GM18502 (cell line): Measurements from ENCODE around the gene WFDC11.
"Not testable (repeated sequence)": the region's sequence is repeated elsewhere in the genome, so short reads cannot be mapped to it uniquely, and the experiment has no call there.

Experiments used
- ATAC-seq: cut with Tn5 transposase; IDR thresholded peaks from one replicate; pipeline ENCODE4 v1.9.1; 2021; ENCODE audit warnings: mild to moderate bottlenecking; ENCODE audit not compliant: unreplicated experiment, poor library complexity

WFDC11 gene

DNA sequence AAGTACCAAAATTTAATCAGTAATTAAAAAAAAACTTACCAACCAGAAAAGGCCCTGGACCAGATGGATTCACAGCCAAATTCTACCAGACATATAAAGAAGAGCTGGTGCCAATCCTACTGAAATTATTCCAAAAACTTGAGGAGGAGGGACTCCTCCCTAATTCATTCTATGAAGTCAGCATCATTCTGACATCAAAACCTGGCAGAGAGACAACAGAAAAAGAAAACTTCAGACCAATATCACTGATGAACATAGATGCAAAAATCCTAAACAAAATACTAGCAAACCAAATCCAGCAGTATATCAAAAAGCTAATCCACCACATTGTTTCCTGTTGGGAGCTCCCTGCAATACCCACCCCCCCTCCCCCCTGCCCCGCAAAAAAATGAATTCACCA is at the start of gene WFDC11:
WFDC11 (minus strand) TSS at position 101 of the 400 bp plus-strand sequence. CDS start 19,639 bp downstream, outside the sequence.
- ATAC-seq = no peak

DNA sequence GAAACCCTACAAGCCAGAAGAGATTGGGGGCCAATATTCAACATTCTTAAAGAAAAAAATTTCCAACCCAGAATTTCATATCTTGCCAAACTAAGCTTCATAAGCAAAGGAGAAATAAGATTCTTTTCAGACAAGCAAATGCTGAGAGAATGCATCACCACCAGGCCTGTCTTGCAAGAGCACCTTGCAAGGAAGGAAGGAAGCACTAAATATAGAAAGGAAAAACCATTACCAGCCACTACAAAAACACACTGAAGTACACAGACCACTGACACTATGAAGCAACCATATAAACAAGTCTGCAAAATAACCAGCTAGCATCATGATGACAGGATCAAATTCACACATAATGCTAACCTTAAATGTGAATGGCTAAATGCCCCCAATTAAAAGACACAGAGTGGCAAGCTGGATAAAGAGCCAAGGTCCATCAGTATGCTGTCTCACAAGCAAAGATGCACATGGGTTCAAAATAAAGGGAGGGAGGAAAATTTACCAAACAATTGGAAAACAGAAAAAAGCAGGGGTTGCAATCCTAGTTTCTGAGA is 46.2 kb upstream of the WFDC11 start:
- not testable (repeated sequence) for ATAC-seq

DNA sequence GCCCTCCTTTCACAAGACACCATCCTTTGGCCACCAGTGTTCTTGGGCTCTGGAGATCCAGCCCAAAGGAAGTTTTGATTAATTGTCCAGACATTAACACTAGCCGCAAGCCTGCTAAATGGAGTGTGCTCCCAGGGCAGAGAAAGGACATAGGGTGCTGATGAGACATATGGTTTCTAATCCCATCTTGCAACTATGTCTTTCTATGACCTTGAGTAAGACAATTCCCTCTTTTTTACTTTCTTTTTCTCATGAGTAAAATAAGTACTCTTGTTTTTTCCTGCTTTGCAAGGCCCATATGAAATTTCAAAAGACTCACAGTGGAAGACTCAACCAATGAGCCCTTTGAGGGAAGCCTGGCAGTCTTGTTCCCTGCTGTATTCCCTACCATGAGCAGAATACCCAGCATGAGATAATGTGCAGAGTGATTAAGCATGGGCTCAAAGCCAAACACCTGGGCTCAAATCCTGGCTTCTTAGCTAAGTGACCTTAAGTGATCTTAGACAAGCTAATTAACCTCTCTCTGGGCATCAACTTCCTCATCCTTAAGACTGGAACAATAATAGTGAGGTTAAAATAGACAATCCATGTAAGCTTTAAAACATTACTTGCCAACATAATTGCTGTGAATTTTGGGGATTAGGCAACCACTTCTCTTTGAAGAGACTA is 35.1 kb upstream of the WFDC11 start, which contains the start of gene WFDC10B:
WFDC10B (minus strand) TSS at position 51 of the 669 bp plus-strand sequence. CDS start 19,027 bp downstream, outside the sequence.
- no peak for ATAC-seq

DNA sequence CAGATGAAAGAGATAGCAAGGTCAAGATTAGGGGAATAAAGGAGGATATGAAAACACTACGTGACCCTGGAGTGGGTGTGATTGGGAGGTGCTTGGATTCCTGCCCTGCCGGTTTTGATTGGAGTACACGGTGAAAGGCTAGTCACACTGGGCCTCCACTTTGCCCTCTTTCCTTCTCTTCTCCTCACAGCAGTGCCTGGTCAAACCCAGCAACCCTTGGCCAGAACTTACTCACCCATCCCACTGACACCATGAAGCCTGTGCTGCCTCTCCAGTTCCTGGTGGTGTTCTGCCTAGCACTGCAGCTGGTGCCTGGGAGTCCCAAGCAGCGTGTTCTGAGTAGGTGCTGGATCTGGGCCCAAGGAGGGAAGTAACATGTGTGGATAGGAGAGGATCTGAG is 31.8 kb upstream of the WFDC11 start, which contains the start of gene WFDC13:
WFDC13 (plus strand) TSS at position 166 of the 400 bp plus-strand sequence; CDS start at position 252, 86 bp downstream.
- no peak for ATAC-seq

DNA sequence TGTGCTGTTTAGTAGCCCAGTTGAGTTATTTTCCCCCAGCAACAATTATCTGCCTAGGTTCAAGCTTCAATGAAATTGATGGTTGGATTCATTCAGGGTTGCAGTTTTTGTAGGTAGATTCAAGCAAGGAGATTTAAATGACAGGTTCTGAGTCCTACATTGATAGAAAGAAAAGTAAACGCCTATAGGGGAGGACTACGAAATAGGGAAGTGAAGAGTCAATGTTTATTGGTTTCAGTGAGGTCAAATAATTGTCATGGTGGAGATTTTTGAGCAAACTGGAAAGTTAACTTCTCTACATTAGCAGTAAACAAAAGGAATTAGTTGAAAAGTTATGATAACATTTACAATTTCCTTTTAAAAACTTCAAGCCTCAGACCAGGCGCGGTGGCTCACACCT is 31.1 kb upstream of the WFDC11 start:
- no peak for ATAC-seq

DNA sequence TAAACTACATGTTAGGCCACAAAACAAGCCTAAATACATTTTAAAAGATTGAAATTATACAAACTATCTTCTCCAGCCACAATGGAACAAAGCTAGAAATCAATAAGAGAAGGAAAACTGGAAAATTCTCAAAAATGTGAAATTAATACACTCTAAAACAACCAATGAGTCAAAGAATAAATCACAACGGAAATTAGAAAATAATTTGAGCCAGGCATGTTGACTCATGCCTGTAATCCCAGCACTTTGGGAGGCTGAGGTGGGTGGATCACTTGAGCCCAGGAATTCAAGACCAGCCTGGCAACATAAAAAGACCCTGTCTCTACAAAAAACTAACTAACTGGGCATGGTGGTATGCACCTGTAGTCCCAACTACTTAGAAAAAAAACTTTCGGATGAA is 25.5 kb upstream of the WFDC11 start:
- no peak for ATAC-seq

DNA sequence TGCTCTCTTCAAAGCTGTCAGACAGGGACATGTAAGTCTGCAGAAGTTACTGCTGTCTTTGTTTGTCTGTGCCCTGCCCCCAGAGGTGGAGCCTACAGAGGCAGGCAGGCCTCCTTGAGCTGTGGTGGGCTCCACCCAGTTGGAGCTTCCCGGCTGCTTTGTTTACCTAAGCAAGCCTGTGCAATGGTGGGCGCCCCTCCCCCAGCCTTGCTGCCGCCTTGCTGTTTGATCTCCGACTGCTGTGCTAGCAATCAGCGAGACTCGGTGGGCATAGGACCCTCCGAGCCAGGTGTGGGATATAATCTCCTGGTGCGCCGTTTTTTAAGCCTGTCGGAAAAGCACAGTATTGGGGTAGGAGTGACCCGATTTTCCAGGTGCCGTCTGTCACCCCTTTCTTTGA is 23.3 kb upstream of the WFDC11 start:
- not testable (repeated sequence) for ATAC-seq

DNA sequence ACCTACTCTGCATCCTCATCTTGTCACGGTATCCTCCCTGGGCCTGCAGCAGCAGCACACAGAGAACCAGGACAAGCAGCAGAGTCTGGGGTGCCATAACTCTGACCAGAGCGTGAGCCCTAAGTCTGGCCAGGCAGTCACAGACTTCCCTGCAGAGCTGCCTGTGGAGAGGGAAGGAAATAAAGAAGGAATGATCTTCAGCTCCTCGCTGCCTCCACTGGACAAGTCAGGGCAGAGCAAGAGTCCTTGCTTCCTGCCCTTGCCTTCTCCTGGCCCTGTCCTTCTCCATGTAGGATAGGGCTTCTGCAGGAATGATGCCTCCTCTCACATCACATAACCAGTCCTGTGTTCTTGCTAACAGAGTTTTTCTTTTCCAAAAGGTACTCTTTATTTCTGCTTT is 15.9 kb upstream of the WFDC11 start:
- ATAC-seq = no peak

DNA sequence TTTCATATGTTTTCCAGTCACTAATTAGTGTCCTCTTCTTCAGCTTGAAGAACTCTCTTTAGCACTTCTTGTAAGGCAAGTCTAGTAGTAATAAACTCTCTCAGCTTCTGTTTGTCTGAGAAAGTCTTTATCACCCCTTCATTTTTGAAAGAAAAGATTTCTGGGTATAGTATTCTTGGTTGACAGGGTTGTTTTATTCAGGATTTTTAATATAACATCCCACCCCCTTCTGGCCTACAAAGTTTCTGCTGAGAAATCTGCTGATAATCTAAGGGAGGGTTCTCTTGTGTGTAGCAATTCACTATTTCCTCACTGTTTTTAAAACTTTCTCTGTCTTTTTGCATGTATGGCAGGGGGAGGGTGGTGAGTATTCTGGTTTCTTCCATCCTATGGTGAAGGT is 9.6 kb upstream of the WFDC11 start:
- ATAC-seq = no peak

DNA sequence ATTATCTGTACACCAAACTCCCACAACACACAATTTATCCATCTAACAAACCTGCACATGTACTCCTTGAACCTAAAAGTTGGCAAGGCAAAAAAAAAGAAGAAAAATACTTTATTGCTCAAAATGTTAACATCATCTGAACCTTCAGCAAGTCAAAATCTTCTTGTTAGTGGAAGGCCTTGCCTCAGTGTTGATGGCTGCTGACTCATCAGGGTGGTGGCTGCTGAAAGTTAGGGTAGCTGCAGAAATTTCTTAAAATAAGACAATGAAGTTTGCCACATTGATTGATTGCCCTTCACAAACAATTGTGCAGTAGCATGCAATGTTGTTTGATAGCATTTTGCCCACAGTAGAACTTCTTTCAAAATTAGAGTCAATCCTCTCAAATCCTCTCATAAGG is 2.7 kb upstream of the WFDC11 start:
- ATAC-seq = no peak

DNA sequence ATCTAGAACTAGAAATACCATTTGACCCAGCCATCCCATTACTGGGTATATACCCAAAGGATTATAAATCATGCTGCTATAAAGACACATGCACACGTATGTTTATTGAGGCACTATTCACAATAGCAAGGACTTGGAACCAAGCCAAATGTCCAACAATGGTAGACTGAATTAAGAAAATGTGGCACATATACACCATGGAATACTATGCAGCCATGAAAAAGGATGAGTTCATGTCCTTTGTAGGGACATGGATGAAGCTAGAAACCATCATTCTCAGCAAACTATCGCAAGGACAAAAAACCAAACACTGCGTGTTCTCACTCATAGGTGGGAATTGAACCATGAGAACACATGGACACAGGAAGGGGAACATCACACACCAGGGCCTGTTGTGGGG is 13.0 kb downstream of the WFDC11 start:
- ATAC-seq = not testable (repeated sequence)

DNA sequence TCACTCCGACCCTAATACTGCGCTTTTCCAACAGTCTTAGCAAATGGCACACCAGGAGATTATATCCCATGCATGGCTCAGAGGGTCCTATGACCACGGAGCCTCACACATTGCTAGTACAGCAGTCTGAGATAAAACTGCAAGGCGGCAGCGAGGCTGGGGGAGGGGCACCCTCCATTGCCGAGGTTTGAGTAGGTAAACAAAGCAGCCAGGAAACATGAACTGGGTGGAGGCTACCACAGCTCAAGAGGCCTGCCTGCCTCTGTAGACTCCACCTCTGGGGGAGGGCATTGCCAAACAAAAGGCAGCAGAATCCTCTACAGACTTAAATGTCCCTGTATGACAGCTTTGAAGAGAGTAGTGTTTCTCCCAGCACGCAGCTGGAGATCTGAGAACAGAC is 18.3 kb downstream of the WFDC11 start:
- ATAC-seq = not testable (repeated sequence)

DNA sequence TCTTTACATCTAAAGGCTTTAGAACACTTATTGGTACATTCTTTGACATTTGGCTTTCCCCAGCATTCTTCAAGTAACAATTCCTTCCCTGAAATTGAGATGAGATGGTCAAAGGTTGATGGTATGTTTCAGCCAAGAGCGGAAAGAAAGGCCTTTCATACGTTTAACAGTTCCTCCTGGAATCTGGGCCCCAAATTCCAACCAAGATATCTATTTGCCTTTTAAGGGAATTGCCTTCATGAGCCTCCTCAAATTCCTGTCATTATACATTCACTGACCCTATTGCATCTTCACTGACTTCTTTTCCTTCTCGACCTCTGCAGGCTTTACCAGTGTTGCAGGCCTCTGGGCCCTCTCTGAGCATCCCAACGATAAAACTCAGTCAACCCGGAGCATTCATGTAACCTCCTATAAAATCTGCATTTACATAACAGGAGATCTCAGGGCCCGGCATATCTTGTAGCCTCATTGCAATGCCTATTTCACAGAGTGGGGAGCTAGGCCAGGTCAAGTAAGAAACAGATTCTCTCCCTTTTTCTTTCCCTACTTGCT is 20.7 kb downstream of the WFDC11 start:
- ATAC-seq = no peak

DNA sequence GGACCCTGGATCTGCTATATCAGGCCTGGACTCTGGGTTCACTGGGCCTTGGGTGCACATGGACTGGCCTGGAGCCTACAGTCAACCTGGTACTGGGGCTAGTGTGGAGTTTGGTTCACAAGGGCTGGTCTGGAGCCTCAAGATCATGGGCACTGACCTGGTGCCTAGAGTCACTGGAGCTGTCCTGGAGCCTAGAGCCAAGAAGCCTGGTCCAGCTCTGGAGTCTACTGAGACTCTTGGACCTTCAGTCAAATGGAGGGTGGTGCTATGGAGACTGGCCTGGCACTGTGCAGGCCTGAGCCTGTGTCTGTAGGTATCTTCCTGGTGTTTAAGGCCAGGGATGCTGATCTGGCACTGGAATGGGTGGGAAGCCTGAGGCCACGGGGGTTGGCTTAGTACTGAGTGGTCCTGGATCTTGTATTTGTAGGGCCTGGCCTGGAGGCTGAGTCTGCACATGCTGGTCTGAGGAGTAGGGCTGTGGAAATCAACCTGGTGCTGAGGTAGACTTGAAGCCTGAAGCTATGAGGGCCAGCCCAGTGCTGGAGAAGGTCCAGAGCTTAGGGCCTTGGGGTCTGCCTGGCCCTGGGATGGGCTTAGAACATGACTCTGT is 22.5 kb downstream of the WFDC11 start:
- no peak for ATAC-seq

DNA sequence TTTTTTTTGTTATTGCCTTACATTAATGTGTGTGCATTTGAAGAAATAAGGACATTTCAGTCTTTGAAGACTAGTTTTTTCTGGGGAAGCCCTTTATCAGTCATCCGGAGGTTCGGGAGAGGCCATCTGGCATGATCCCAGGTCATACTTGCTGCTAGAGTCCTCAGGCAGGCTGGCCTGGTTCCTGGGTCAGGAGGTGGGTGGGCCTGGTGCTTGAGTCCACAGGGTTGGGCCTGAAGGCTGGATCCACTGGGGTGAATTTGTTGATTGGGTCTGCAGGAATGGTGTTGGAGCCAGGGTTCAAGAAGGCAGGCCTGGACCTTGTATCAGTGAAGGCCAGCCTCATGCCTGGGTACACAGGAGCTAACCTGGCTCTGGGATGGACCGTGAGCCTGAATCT is 23.2 kb downstream of the WFDC11 start:
- ATAC-seq = no peak

DNA sequence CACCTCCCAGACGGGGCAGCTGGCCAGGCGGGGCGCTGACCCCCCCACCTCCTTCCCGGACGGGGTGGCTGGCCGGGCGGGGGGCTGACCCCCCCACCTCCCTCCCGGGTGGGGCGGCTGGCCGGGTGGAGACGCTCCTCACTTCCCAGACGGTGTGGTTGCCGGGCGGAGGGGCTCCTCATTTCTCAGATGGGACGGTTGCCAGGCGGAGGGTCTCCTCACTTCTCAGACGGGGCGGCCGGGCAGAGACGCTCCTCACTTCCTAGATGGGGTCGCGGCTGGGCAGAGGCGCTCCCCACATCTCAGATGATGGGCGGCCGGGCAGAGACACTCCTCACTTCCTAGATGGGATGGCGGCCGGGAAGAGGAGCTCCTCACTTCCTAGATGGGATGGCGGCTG is 24.2 kb downstream of the WFDC11 start:
- not testable (repeated sequence) for ATAC-seq

DNA sequence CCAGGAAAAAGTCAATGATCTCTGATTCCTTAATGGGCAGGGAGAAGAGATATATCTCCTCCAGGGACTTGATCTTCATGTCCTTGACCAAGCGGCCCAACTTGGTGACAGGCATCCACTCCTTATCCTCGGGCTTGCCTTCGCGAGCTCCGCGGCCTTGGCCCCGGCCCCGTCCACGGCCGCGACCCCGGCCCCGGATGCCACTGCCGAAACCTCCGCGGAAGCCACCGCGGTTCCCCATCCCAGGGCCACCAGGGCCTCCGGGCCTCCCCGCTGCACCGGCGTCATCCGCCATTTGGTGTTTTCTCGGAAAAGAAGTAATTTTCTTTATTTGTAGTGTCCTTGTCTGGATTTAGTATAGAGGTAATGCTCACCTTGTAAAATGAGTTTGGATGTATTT is 29.0 kb downstream of the WFDC11 start:
- not testable (repeated sequence) for ATAC-seq

DNA sequence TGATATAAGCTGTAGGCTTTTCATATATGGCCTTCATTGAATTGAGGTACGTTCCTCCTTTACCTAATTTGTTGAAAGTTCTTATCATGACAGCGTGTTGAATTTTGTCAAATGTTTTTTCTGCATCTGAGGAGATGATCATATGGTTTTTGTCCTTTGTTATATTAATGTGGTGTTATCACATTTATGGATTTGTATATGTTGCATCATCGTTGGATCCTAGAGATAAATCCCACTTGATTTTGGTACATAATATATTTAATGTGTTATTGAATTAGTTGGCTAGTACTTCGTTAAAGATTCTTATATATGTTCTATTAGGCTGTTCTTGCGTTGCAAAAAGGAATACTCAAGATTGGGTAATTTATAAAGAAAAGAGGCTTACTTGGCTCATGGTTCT is 30.4 kb downstream of the WFDC11 start:
- ATAC-seq = no peak

DNA sequence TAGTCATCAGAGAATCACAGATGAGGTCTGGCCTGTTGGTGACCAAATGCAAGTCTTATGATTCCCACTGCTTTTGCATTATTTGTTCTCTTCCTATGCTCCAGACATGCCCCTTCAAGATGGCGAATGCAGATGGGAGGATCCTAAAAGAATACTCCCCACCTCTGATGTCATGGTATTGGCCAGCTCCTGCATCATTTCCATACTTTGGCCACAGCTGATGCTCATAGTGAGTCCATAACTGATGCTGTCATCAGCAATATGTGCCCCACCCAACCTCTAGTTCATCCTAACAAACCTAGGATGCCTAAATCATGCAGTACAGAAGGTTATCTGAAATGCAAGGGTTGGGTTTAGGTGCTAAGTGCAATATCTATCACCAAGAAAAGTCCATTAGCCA is 33.5 kb downstream of the WFDC11 start:
- no peak for ATAC-seq

DNA sequence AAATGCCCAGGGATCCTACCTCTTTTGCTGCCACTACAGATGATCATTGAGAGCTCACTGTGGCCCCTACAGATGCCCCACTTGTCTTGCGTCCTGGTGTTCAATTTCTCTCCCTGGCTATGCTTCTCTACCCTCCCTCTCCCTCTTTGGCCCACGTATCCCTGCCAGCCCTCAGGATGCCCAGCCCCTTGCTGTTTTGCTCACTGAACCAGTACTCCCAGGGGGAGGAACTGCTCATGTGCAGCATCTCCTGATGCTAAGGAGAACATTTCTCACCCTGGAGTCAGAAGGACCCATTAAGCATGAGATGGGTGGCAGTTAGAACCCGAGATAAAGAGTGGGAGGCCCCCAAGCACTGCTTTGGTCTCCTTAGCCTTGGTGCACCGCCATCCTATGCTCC is 38.9 kb downstream of the WFDC11 start, which contains the start of gene WFDC9:
WFDC9 (minus strand) TSS at position 101 of the 400 bp plus-strand sequence. CDS start 21,103 bp downstream, outside the sequence.
- no peak for ATAC-seq

DNA sequence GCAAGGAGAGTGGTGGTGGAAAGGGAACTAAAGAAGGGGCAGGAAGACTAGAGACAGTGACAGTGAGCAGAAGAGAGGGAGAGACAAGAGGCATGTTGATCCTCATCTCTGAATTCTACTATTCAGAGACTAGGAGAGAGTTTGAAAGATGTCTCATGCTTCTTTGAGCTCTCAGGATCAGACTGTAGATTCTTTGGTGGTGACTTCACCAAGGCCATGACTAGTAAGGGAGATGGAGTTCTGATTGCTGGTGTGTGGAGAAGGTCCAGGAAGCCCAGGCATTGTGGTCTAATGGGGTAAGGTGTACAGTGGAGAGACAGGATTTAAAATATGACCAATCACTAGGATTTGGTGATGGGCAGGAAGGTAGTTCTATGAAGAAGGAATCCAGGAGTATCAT is 39.7 kb downstream of the WFDC11 start:
- ATAC-seq = no peak
